ENCODE data around the gene SIAH3. TPM values are rescaled to one million over a fixed set of nuclear protein-coding genes. Genes with fewer than 3 reads are reported as not detected.

Gene SIAH3
- total RNA-seq, 1 experiment from 2014 or later, result not detected

DNA sequence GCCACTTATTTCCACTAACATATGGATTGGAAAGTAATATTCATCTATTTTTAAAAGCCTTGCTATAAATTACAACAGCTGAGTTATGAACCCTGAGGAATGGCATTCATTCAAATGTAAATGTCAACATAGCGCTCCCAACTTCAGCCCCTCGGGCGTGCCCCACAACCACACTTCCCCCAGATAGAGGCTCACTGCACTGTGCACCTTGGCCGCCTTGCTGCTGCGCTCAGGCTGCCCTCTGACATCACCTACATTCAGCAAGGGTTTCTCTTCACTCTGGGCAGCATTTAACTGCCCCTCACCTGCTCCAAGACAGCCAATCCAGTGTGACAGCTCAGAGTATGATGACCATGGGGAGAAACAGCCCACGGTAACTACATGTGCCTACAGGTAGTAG lies 35.1 kb downstream of the SIAH3 start:
- H3K79me2 ChIP-seq (ENCODE audit: insufficient read depth, low read length), result no peaks in the 10 kb centered on the region
- ChIA-PET CTCF (interaction anchor here (1.6 kb wide), 1 partner anchor 309 kb away, joined by 5 read pairs; no protein-coding TSS in a partner anchor), RAD21 (ENCODE audit: low non-redundant PET in 1 of 2, low total read pairs in 2 of 2, uncharacterized antibody in 2 of 2, unreplicated experiment in 2 of 2) (no interaction called here), POLR2A (no interaction called here)
- no peaks in the 10 kb centered on the region for H3K9me3 ChIP-seq (ENCODE audit: control insufficient read depth in 1 of 2, insufficient read depth in 1 of 2, low read depth in 1 of 2, low read length in 2 of 2)
- no peaks in the 10 kb centered on the region for H3K4me1 ChIP-seq (ENCODE audit: control insufficient read depth in 1 of 2, insufficient read depth in 2 of 2, low read length in 2 of 2)
- H3K36me3 ChIP-seq (ENCODE audit: control insufficient read depth in 1 of 2, insufficient read depth in 2 of 2, low read length in 2 of 2), result no peaks in the 10 kb centered on the region
- H4K20me1 ChIP-seq (ENCODE audit: insufficient read depth), result no peaks in the 10 kb centered on the region
- no peaks in the 10 kb centered on the region for H3K27me3 ChIP-seq (ENCODE audit: insufficient read depth, low read length)
- no peak overlapping the region for H3K4me2 ChIP-seq (ENCODE audit: low read length)
- no peaks in the 10 kb centered on the region for H3K9me2 ChIP-seq (ENCODE audit: insufficient read depth)
- no peak for DNase-seq (ENCODE audit: low read depth, low spot score)
- no peak overlapping the region for H3K4me3 ChIP-seq (replicated peaks in 1 of 2; ENCODE audit: low read depth in 1 of 2, low read length in 2 of 2)
- no TSS peak for BruUV-seq (replicated peaks)
- no peak for TF ChIP-seq SIN3A (IDR thresholded peaks at IDR 0.05; ENCODE audit: low read depth)
- no peak overlapping the region for H3K9ac ChIP-seq (ENCODE audit: low read length)
- H3K27ac ChIP-seq (ENCODE audit: low read depth, low read length), result no peak overlapping the region
- no peak overlapping the region for H2AFZ ChIP-seq (ENCODE audit: low read depth, low read length, poor library complexity, severe bottlenecking)
- intact Hi-C loops (cut with micrococcal nuclease), result loop anchor here (10.0 kb wide), 1 partner anchor 442 kb away; no protein-coding TSS in a partner anchor
- ATAC-seq, result no peak

DNA sequence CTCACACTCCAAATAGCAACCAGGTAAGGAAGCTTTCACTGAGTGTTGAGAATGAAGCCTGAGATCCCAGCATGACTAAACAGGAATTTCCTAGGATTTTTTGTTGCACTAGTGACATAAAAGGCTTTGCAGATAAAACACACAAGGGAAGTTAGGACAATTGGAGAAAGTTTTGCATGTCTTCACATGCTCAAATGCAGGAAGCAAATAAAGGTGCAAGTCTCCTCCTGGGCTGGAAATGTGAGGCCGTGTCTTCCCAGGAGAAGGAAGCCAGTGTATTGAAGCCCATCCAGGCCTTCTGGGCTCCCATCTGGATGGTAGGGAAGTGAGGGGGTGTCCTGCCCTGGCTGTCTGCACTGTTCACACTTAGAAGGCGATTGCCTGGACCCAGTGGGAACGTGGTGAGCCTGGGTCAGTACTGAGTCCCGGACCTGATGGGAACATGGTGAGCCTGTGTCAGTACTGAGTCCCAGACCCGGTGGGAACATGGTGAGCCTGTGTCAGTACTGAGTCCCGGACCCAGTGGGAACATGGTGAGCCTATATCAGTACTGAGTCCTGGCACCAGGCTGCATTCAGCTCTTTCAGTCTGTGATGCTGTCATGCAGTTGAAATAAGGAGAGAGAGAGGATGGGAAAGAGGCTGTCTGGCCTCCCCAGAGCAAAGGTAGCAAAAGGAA lies 38.7 kb downstream of the SIAH3 start:
- Histone ChIP-seq H3K4me3 (replicated peaks in 1 of 2; ENCODE audit: low read depth in 1 of 2, low read length in 2 of 2) (no peak overlapping the region), H3K36me3 (ENCODE audit: control insufficient read depth in 1 of 2, insufficient read depth in 2 of 2, low read length in 2 of 2) (no peaks in the 10 kb centered on the region), H3K4me1 (ENCODE audit: control insufficient read depth in 1 of 2, insufficient read depth in 2 of 2, low read length in 2 of 2) (no peaks in the 10 kb centered on the region), H3K9ac (ENCODE audit: low read length) (no peak overlapping the region), H3K79me2 (ENCODE audit: insufficient read depth, low read length) (no peaks in the 10 kb centered on the region), H3K9me2 (ENCODE audit: insufficient read depth) (no peaks in the 10 kb centered on the region), H3K4me2 (ENCODE audit: low read length) (no peak overlapping the region), H3K27me3 (ENCODE audit: insufficient read depth, low read length) (no peaks in the 10 kb centered on the region), H4K20me1 (ENCODE audit: insufficient read depth) (no peaks in the 10 kb centered on the region), H2AFZ (ENCODE audit: low read depth, low read length, poor library complexity, severe bottlenecking) (no peak overlapping the region), H3K27ac (ENCODE audit: low read depth, low read length) (no peak overlapping the region), H3K9me3 (ENCODE audit: control insufficient read depth in 1 of 2, insufficient read depth in 1 of 2, low read depth in 1 of 2, low read length in 2 of 2) (no peaks in the 10 kb centered on the region)
- RAD21 ChIA-PET (ENCODE audit: low non-redundant PET in 1 of 2, low total read pairs in 2 of 2, uncharacterized antibody in 2 of 2, unreplicated experiment in 2 of 2), result no interaction called here
- POLR2A ChIA-PET, result no interaction called here
- no TSS peak for BruUV-seq (replicated peaks)
- no peak for DNase-seq (ENCODE audit: low read depth, low spot score)
- no peak for ATAC-seq
- TF ChIP-seq, protein P1, sequence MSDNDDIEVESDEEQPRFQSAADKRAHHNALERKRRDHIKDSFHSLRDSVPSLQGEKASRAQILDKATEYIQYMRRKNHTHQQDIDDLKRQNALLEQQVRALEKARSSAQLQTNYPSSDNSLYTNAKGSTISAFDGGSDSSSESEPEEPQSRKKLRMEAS (IDR thresholded peaks at IDR 0.05), result no peak
- TF ChIP-seq, protein P2, sequence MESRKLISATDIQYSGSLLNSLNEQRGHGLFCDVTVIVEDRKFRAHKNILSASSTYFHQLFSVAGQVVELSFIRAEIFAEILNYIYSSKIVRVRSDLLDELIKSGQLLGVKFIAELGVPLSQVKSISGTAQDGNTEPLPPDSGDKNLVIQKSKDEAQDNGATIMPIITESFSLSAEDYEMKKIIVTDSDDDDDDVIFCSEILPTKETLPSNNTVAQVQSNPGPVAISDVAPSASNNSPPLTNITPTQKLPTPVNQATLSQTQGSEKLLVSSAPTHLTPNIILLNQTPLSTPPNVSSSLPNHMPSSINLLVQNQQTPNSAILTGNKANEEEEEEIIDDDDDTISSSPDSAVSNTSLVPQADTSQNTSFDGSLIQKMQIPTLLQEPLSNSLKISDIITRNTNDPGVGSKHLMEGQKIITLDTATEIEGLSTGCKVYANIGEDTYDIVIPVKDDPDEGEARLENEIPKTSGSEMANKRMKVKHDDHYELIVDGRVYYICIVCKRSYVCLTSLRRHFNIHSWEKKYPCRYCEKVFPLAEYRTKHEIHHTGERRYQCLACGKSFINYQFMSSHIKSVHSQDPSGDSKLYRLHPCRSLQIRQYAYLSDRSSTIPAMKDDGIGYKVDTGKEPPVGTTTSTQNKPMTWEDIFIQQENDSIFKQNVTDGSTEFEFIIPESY (IDR thresholded peaks at IDR 0.05; ENCODE audit: extremely low read depth, insufficient replicate concordance, low read length), result no peak
- TF ChIP-seq, protein P3, sequence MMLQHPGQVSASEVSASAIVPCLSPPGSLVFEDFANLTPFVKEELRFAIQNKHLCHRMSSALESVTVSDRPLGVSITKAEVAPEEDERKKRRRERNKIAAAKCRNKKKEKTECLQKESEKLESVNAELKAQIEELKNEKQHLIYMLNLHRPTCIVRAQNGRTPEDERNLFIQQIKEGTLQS (IDR thresholded peaks at IDR 0.05), result no peak
- TF ChIP-seq ZFX (IDR thresholded peaks at IDR 0.05) (no peak), FOSL1 (IDR thresholded peaks at IDR 0.05; ENCODE audit: low read depth) (no peak), YY1 (IDR thresholded peaks at IDR 0.05; ENCODE audit: extremely low read depth, insufficient replicate concordance, low read depth, low read length) (no peak), EZH2phosphoT487 (IDR thresholded peaks at IDR 0.05; ENCODE audit: borderline replicate concordance) (no peak), SIN3A (IDR thresholded peaks at IDR 0.05; ENCODE audit: low read depth) (no peak), JUND (IDR thresholded peaks at IDR 0.05) (no peak), EZH2 (IDR thresholded peaks at IDR 0.05) (no peak), POLR2A (IDR thresholded peaks at IDR 0.05; ENCODE audit: borderline replicate concordance, extremely low read depth, insufficient read depth, insufficient read length) (no peak)
- intact Hi-C loops (cut with micrococcal nuclease), result loop anchor here (10.0 kb wide), 1 partner anchor 438 kb away; no protein-coding TSS in a partner anchor
- CTCF ChIA-PET, result no interaction called here
